Neural progenitor cell (in vitro differentiated cells): ENCODE data around the gene UBAC1. TPM values are rescaled to one million over a fixed set of nuclear protein-coding genes. Genes with fewer than 3 reads are reported as not detected.

ENCODE experiments used
- DNase-seq: peaks from one replicate; pipeline ENCODE4 v3.0.0-alpha.2; 2016; ENCODE audit warnings: low spot score
- H2AFZ ChIP-seq: fragments of 200-600 bp; sonication (generic); replicated peaks from 2 replicates; pipeline ENCODE4 v1.6.1; 2016; ENCODE audit warnings: antibody characterized with exemption
- H3F3A ChIP-seq: fragments of 200-600 bp; sonication (generic); 2 replicates; pipeline ENCODE4 v1.6.1; 2016; ENCODE audit warnings: antibody characterized with exemption, low read depth
- H3K27ac ChIP-seq: fragments of 200-600 bp; sonication (generic); 2 replicates; pipeline ENCODE4 v1.5.1; 2016; ENCODE audit warnings: mild to moderate bottlenecking
- H3K27me3 ChIP-seq: fragments of 200-600 bp; sonication (generic); 2 replicates; pipeline ENCODE4 v1.6.1; 2016; ENCODE audit warnings: mild to moderate bottlenecking, moderate library complexity
- H3K36me3 ChIP-seq: fragments of 200-600 bp; sonication (generic); 2 replicates; pipeline ENCODE4 v1.5.1; 2016
- H3K4me1 ChIP-seq: fragments of 200-600 bp; sonication (generic); 2 replicates; pipeline ENCODE4 v1.6.1; 2016; ENCODE audit warnings: mixed run types
- H3K4me2 ChIP-seq: fragments of 200-600 bp; sonication (generic); 2 replicates; pipeline ENCODE4 v1.6.1; 2016
- H3K4me3 ChIP-seq: fragments of 200-600 bp; sonication (generic); 2 replicates; pipeline ENCODE4 v1.5.1; 2016
- H3K79me2 ChIP-seq: fragments of 200-600 bp; sonication (generic); 2 replicates; pipeline ENCODE4 v1.6.1; 2016; ENCODE audit warnings: low read depth
- H3K9ac ChIP-seq: fragments of 200-600 bp; sonication (generic); 2 replicates; pipeline ENCODE4 v1.6.1; 2016
- H3K9me3 ChIP-seq: fragments of 200-600 bp; sonication (generic); 2 replicates; pipeline ENCODE4 v1.5.1; 2016; ENCODE audit warnings: low read depth
- H4K20me1 ChIP-seq: fragments of 200-600 bp; sonication (generic); 2 replicates; pipeline ENCODE4 v1.6.1; 2016; ENCODE audit warnings: low read depth
- H3K27ac Mint-ChIP-seq: 3 replicates; pipeline ENCODE4 v1.8.0; 2021; ENCODE audit warnings: mixed read lengths
- H3K27me3 Mint-ChIP-seq: 2 replicates; pipeline ENCODE4 v1.8.0; 2022; ENCODE audit warnings: low read depth, mild to moderate bottlenecking, inconsistent platforms, moderate library complexity, mixed read lengths; ENCODE audit not compliant: insufficient read depth
- H3K36me3 Mint-ChIP-seq: 3 replicates; pipeline ENCODE4 v1.8.0; 2021; ENCODE audit warnings: mixed read lengths
- H3K4me1 Mint-ChIP-seq: 3 replicates; pipeline ENCODE4 v1.8.0; 2021; ENCODE audit warnings: mixed read lengths
- H3K4me3 Mint-ChIP-seq: 3 replicates; pipeline ENCODE4 v1.8.0; 2021; ENCODE audit warnings: mild to moderate bottlenecking, moderate library complexity, mixed read lengths
- H3K9me3 Mint-ChIP-seq: 3 replicates; pipeline ENCODE4 v1.8.0; 2020; ENCODE audit warnings: mixed read lengths
- EZH2 ChIP-seq: fragments of 200-600 bp; sonication (generic); IDR thresholded peaks from 2 replicates; pipeline ENCODE4 v1.6.1; 2017; ENCODE audit warnings: antibody characterized with exemption, mild to moderate bottlenecking, moderate library complexity
- EZH2phosphoT487 ChIP-seq: fragments of 200-600 bp; sonication (generic); IDR thresholded peaks from 2 replicates; pipeline ENCODE4 v1.6.1; 2017; ENCODE audit warnings: antibody characterized with exemption
- total RNA-seq: library from RNA; depleted of rRNA; stranded (reverse); fragments of >200 nt; gene quantifications from 2 replicates; pipeline ENCODE4 v1.2.3, GENCODE V29; 2015; ENCODE audit warnings: low replicate concordance
- TF ChIP-seq, protein P1 (sequence below): fragments of 200-600 bp; sonication (generic); IDR thresholded peaks from 2 replicates; pipeline ENCODE4 v1.5.1; 2017; ENCODE audit warnings: antibody characterized with exemption, mild to moderate bottlenecking

UBAC1 gene
- total RNA-seq, 1 donor from 2014 or later = 66.0 TPM

DNA sequence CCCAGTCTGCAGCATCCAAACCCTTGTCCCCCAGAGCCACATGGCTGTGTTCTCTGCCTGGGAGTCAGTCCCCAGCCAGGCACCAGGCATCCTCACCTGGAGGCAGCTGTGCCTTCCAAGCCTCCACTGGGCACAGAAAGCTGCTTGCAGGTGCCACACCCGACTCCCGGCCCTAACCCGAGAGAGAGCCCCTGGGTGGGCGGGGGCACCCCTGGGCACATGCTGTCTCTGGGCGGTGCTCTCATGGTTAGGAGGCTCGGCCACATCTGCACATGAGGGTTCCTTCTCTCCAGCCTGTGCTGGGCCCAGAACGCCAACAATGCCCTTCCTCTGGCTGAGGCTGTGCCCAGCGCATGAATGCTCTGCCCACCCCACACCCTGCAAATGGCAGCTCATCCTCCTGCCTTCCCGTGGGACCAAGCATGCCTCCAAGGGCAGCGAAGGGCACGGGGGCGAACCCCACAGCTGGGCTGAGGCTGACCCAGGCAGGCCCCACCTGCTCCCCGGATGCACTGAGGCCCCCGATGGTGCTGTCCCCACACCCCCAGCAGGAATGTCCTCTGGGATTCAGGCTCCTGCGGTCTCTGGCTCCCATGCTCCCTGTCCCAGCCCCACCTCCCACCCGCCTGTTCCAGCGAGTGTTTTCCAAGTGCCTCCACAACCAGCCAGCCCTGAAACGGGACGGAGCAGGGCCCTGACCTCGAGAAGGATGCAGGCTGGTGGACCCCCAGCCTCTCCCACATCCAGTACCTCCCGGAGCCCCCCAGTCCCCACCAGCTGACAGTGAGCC is 31.3 kb downstream of the UBAC1 start:
- Histone ChIP-seq H3K27ac (no peak overlapping the region), H3K4me2 (no peak overlapping the region), H3F3A (no peaks in the 10 kb centered on the region), H3K79me2 (no peaks in the 10 kb centered on the region), H4K20me1 (no peaks in the 10 kb centered on the region), H3K36me3 (no peaks in the 10 kb centered on the region), H3K9me3 (no peaks in the 10 kb centered on the region), H3K9ac (no peak overlapping the region), H3K27me3 (no peaks in the 10 kb centered on the region), H3K4me3 (no peak overlapping the region), H3K4me1 (no peaks in the 10 kb centered on the region), H2AFZ (no peak overlapping the region)
- Mint-ChIP-seq H3K4me1 (peaks cover 2% of the 10 kb centered on the region), H3K36me3 (peaks cover 12% of the 10 kb centered on the region), H3K27me3 (no peaks in the 10 kb centered on the region), H3K27ac (no peak overlapping the region), H3K9me3 (no peaks in the 10 kb centered on the region), H3K4me3 (no peak overlapping the region)
- TF ChIP-seq EZH2 (no peak), EZH2phosphoT487 (no peak)
- TF ChIP-seq, protein P1, sequence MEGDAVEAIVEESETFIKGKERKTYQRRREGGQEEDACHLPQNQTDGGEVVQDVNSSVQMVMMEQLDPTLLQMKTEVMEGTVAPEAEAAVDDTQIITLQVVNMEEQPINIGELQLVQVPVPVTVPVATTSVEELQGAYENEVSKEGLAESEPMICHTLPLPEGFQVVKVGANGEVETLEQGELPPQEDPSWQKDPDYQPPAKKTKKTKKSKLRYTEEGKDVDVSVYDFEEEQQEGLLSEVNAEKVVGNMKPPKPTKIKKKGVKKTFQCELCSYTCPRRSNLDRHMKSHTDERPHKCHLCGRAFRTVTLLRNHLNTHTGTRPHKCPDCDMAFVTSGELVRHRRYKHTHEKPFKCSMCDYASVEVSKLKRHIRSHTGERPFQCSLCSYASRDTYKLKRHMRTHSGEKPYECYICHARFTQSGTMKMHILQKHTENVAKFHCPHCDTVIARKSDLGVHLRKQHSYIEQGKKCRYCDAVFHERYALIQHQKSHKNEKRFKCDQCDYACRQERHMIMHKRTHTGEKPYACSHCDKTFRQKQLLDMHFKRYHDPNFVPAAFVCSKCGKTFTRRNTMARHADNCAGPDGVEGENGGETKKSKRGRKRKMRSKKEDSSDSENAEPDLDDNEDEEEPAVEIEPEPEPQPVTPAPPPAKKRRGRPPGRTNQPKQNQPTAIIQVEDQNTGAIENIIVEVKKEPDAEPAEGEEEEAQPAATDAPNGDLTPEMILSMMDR = no peak
- no peak for DNase-seq

DNA sequence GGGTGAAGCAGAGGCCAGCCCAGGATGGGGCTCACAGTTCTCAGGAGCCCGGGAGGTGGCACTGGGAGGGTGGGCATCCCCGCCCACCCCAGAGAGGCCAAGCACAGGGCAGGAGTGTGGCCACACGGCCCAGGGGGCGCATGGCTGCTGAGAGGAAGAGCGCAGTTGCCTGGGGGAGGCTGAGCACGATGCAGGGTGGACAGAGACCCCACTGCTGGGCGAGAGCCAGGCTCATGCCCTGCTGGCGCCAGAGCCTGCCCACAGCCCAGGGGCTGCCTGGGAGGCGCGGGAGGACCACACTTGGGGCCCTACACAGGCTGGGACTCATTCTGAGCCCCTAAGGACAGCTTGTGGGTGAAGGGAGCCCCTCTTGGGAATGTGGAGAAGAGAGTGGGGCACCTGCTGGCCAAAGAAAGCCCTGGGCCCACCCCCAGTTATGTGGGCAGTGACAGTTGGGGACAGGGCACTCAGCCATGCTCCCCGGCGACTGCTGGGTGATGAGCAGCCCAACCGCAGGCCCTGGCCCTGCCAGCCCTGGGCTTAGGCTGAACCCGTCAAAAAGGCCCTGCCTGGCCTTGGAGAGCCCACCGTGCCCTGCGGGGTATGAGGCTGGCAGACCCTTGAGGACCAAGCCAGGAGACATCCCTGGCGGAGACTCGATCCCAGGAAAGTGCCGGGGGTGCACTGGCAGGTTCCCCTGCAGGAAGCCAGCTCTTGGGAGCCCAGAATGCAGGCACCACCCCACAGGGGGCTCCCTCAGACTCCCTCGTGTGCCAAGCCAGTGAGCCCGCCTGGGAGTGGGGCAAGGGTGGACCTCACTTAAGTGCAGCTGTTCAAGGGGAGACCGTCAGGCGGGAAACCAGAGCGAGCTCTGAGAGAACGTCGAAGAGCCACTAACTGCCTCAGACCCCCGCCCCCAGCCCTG is 32.2 kb downstream of the UBAC1 start:
- H3K79me2 ChIP-seq = no peaks in the 10 kb centered on the region
- H3K4me1 Mint-ChIP-seq = peaks cover 2% of the 10 kb centered on the region

DNA sequence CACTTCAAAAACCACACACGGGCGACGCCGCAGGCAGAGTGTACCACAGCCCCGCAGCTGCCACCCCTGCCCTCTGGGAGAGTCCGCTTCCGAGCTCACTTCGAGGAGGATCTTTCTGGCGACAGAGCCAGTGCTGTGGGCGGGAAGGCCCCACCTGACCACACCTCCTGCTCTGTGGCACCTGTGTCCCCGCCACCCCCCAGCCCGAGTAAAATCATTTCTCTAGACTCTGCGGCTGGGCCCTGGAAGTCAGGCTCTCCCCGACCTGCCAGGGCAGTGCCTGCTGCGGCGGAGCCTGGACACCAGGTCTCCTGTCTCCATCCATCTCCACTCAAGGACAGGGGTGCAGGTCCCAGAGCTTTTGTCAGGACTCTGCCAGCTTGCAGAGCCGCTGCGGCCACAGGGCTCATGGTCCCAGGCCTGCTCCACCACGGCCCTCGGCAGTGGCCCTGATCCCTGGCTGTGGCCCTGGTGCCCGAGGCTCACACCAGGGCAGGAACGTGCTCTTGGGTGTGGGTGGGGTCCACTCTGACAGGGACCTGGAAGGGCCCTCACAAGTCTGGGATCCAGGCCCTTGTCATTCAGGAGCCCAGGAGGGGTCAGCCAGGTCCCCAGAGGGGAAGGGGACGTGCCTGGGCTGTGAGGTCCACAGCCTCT is 33.0 kb downstream of the UBAC1 start:
- no peaks in the 10 kb centered on the region for H3K9me3 ChIP-seq
- H3K27ac ChIP-seq = no peak overlapping the region
- Mint-ChIP-seq H3K4me3 (no peak overlapping the region), H3K27me3 (no peaks in the 10 kb centered on the region), H3K4me1 (peaks cover 2% of the 10 kb centered on the region), H3K27ac (peak overlapping the region; percentile 59), H3K36me3 (peaks cover 11% of the 10 kb centered on the region), H3K9me3 (no peaks in the 10 kb centered on the region)
- H3K4me2 ChIP-seq = no peak overlapping the region
- H4K20me1 ChIP-seq = no peaks in the 10 kb centered on the region
- H3K4me1 ChIP-seq = no peaks in the 10 kb centered on the region
- no peaks in the 10 kb centered on the region for H3F3A ChIP-seq
- TF ChIP-seq, protein P1 = no peak
- no peak for TF ChIP-seq EZH2phosphoT487
- TF ChIP-seq EZH2 = no peak
- no peak overlapping the region for H3K9ac ChIP-seq
- no peak overlapping the region for H3K4me3 ChIP-seq
- H3K36me3 ChIP-seq = no peaks in the 10 kb centered on the region
- no peaks in the 10 kb centered on the region for H3K79me2 ChIP-seq
- no peak for DNase-seq
- H3K27me3 ChIP-seq = no peaks in the 10 kb centered on the region
- H2AFZ ChIP-seq = no peak overlapping the region

More for the DNA sequence above, 32.2 kb downstream of the UBAC1 start:
- Histone ChIP-seq H3K36me3 (no peaks in the 10 kb centered on the region), H3K4me2 (no peak overlapping the region), H3K9me3 (no peaks in the 10 kb centered on the region), H4K20me1 (no peaks in the 10 kb centered on the region), H2AFZ (no peak overlapping the region), H3K27ac (no peak overlapping the region), H3K27me3 (no peaks in the 10 kb centered on the region), H3K4me3 (no peak overlapping the region), H3K9ac (no peak overlapping the region), H3F3A (no peaks in the 10 kb centered on the region), H3K4me1 (no peaks in the 10 kb centered on the region)
- no peak for DNase-seq
- H3K36me3 Mint-ChIP-seq = peaks cover 14% of the 10 kb centered on the region
- no peak overlapping the region for H3K4me3 Mint-ChIP-seq
- H3K9me3 Mint-ChIP-seq = no peaks in the 10 kb centered on the region
- no peaks in the 10 kb centered on the region for H3K27me3 Mint-ChIP-seq
- H3K27ac Mint-ChIP-seq = no peak overlapping the region
- TF ChIP-seq EZH2phosphoT487 = no peak
- TF ChIP-seq EZH2 = no peak
- TF ChIP-seq, protein P1 = no peak
